NCI-H2029 treated with DMSO at 0.1 percent for 48 hours (cell line): ENCODE data around the gene SPRR2F.
"Not testable (repeated sequence)": the region's sequence is repeated elsewhere in the genome, so short reads cannot be mapped to it uniquely, and the experiment has no call there.

Experiments used
- DNase-seq: peaks from one replicate; lab custom pipeline; 2025; lab: John Stamatoyannopoulos, UW

SPRR2F gene

GRCh38 chr1:153113416-153113815 is at the start of gene SPRR2F:
SPRR2F (minus strand) TSS chr1:153113516; CDS start chr1:153112733, 783 bp downstream.
- no peak for DNase-seq

DNA sequence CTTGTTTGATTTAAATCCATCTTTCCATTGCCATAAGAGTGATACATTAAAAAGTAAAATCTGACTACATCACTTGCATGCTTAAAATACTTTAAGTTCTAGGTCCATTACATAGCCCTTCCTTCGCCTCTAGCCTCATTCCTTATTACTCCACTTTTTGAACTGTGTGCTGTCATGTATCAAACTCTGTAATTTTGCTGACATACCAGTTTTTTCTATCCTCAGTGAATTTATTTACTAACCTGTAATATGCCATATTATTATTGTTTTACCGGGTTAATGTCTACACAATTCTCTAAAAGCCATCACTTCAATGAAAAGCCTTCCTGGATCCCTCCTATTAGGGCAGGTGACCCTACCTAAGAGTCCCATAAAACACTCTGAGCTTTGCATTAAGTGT is 42.2 kb upstream of the SPRR2F start:
- no peak for DNase-seq

- DNase-seq = no peak
Observed at GRCh38 chr1:153152481-153152880, 39.2 kb upstream of the SPRR2F start.

- DNase-seq = no peak
Observed at GRCh38 chr1:153150846-153151245, 37.5 kb upstream of the SPRR2F start, which contains the start of gene SPRR2G. SPRR2G (minus strand) TSS chr1:153150890; CDS start chr1:153150110, 780 bp downstream.

DNA sequence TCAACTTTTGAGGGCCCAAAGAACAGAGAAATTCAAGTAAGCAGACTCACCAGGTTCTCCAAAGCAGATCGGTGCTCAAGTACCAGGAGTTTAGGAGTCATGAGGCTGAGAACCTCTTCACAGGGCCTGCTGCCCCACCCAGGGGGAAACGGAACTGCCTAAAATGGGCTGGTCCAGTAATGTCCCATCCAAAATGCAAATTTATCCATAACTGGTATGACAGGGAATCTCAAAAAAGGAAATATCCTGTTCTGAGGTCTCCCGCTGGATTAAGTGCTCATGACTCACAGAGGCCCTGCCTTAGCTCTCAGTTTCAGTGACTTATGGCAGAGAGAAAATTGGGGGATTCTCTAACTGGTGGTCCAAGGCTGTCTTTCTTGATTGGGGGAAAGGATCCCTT is 28.1 kb upstream of the SPRR2F start:
- DNase-seq = no peak

- no peak for DNase-seq
Observed at GRCh38 chr1:153140484-153140883, 27.2 kb upstream of the SPRR2F start.

- DNase-seq = no peak
Observed at GRCh38 chr1:153133743-153134142, 20.4 kb upstream of the SPRR2F start.

DNA sequence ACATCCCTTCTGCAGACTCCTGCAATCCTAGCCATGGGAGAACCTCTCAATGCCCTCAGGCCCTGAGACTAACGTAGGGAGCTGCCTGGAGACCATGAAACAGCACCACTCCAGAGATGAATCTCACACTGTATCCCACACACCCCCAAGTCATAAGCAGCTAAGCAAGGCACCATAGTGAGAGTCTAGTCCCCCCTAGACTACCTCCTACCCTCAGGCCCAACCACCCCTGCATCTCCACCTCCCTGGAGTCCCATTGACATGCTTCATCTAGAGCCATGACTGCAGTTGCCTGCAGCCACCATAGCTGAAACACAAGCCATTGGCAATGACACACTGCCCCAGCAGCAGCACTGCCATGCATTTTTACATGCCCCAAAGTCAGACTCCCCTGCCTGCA is 20.0 kb upstream of the SPRR2F start:
- DNase-seq = no peak

DNA sequence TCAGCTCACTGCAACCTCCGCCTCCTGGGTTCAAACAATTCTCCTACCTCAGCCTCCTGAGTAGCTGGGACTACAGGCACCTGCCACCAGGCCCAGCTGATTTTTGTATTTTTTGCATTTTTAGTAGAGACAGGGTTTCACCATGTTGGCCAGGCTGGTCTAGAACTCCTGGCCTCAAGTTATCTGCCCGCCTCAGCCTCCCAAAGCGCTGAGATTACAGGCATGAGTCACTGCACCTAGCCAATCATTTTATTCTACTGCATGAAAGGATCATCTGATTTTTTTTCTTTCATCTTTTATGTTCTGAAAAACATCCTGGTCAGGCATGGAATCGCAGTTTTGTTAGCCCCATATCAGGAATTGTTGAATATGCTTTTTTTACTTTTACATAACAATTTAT is 15.4 kb upstream of the SPRR2F start:
- DNase-seq = not testable (repeated sequence)

- no peak for DNase-seq
Observed at GRCh38 chr1:153127296-153127695, 14.0 kb upstream of the SPRR2F start.

DNA sequence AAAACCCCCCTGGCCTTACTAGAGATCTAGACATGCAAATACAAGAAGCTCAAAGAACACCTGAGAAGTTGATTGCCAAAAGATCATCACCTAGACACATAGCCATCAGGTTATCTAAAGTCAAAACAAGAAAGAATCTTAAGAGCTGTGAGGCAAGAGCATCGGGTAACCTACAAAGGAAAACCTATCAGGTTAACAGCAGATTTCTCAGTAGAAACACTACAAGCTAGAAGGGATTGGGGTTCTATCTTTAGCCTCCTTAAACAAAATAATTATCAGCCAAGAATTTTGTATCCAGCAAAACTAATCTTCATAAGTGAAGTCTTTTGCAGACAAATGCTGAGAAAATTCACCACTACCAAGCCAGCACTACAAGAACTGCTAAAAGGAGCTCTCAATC is 12.2 kb upstream of the SPRR2F start:
- DNase-seq = no peak

DNA sequence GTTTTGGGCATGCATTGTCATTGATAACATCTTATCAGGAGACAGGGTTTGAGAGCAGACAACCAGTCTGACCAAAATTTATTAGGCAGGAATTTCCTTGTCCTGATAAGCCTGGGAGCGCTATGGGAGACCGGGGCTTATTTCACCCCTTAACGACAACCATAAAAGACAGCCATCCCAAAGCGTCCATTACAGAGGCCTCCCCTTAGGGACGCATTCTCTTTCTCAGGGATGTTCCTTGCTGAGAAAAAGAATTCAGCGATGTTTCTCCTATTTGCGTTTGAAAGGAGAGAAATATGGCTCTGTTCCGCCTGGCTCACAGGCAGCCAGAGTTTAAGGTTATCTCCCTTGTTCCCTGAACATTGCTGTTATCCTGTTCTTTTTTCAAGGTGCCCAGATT is 10.5 kb upstream of the SPRR2F start:
- DNase-seq = not testable (repeated sequence)

GRCh38 chr1:153122831-153123421 is 9.6 kb upstream of the SPRR2F start:
- no peak for DNase-seq

- no peak for DNase-seq
Observed at GRCh38 chr1:153120945-153121344, 7.6 kb upstream of the SPRR2F start.

DNA sequence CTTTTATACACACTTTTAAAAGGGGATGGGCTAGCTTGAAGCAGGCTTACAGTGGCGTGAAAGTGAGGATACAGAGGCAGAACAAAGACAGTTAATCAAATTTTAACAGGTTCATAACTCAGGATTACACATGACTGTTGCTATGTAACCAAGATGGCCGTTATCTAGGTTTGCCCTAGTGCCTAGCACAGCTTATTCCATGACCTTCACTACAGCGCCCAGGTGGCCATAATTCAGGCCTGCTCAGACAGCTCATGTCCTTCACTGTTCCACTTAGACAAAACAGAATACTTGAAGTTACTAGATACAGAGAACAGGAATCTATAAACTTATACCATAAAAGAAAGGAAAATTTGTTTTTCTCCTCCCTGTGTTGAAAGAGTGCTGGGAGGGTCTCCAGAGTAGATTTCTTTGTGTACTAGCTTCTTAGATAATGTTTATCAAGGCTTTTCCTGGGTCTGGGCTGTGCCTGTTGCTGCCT is 6.2 kb upstream of the SPRR2F start:
- DNase-seq = no peak

- DNase-seq = not testable (repeated sequence)
Observed at GRCh38 chr1:153115264-153115663, 1.9 kb upstream of the SPRR2F start.

DNA sequence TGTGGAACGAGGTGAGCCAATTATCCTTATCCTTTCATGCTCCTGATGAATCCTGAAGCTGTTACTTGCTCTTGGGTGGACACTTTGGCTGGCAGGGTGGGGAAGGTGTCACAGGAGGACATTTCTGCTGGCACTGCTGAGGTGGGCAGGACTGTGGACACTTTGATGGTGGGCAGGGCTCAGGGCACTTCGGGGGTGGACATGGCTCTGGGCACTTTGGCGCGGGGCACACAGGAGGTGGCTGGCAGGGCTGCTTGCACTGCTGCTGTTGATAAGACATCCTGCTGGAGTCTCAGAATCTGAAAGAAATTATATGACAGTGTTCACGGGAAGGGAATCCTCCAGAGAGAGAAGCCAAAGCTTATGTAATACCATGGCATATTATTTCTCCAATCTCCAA is 862 bp downstream of the SPRR2F start:
- DNase-seq = not testable (repeated sequence)

DNA sequence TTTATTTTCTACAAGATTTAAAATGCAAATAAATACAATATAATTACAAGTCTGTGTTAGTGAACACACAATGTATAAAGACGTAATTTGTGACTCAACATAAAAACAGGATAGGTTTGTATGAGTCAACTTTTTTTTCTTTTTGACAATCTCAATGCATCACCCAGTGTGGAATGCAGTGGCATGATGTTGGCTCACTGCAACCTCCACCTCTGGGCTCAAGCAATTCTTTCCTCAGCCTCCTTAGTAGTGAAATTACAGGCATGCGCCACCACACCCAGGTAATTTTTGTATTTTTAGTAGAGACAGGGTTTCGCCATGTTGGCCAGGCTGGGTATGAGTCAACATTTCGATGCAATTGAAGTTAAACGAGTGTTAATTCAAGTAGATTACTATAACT is 13.1 kb downstream of the SPRR2F start:
- no peak for DNase-seq

DNA sequence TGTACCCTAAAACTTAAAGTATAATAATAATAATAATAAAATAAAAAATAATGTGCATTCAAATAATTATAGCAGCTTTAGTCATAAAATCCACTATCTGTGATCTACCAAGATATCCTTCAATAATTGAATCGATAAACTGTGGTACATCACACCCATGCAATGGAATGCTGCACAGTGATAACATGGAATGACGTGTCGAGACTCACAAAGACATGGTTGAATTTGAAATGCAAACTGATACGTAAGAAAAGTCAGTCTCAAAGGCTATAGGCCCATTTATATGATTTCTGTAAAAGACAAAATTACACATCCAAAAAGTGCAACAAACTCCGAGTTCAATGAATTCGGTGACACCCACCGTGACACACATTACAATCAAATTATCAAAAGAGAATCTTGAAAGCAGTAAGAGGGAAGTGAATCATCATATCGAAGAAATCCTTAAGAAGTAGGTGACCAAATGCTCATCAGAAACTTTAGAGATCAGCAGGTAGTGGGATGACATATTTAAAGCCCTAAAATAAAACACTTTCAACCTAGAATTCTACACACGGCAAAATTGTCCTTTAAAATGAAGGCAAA is 13.8 kb downstream of the SPRR2F start:
- DNase-seq = no peak

GRCh38 chr1:153095764-153096163 is 17.6 kb downstream of the SPRR2F start:
- DNase-seq = no peak

GRCh38 chr1:153094426-153094825 is 18.9 kb downstream of the SPRR2F start, which contains the start of gene SPRR2E:
SPRR2E (minus strand) TSS chr1:153094526; CDS start chr1:153093751, 775 bp downstream.
- no peak for DNase-seq

DNA sequence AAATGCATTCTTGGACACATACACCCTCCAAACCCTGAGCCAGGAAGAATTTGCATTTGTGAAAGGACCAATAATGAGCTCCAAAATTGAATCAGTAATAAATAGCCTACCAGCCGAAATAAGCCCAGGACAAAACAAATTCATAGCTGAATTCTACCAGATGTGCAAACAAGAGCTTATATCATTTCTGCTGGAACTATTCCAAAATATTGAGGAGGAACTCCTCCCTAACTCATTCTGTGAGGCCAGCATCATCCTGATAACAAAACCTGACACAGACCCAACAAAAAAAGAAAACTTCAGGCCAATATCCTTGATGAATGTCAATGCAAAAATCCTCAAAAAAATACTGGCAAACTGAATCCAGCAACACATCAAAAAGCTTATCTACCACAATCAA is 25.7 kb downstream of the SPRR2F start:
- DNase-seq = no peak

DNA sequence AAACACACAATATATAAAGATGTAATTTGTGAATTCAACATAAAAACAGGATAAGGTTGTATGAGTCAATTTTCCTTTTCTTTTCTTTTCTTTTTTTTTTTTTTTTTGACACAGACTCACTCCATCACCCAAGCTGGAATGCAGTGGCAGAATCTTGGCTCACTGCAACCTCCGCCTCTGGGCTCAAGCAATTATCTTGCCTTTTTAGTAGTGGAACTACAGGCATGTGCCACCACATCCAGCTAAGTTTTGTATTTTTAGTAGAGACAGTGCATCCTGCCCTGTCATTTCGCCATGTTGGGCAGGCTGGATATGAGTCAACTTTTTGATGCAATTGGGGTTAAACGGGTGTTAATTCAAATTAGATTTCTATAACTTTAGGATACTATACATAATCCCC is 31.6 kb downstream of the SPRR2F start:
- DNase-seq = no peak
